OCI-LY3 (cell line): ENCODE results near the gene SMYD3.

Experiments used
- H2AFZ ChIP-seq: fragments of 200-600, 300-600 bp; shearing (Covaris generic); 2 replicates; pipeline ENCODE4 v1.6.0; 2014; ENCODE audit warnings: antibody characterized with exemption, low read depth, low read length
- H3K27ac ChIP-seq: fragments of 200-600, 300-600 bp; sonication (generic); 2 replicates; pipeline ENCODE4 v1.5.1; 2014; ENCODE audit warnings: mild to moderate bottlenecking, low read length, moderate library complexity, mixed read lengths
- H3K27me3 ChIP-seq: fragments of 200-600, 300-600 bp; sonication (generic); 2 replicates; pipeline ENCODE4 v1.6.1; 2014; ENCODE audit warnings: low read depth, low read length, mixed read lengths
- H3K36me3 ChIP-seq: fragments of 200-600, 300-600 bp; sonication (generic); replicated peaks from 2 replicates; pipeline ENCODE3; 2014; ENCODE audit warnings: low read depth, low read length, mixed read lengths
- H3K4me1 ChIP-seq: fragments of 300-600, 200-600 bp; sonication (generic); 2 replicates; pipeline ENCODE4 v1.6.1; 2014; ENCODE audit warnings: low read length, mixed read lengths
- H3K4me2 ChIP-seq: fragments of 200-600, 300-600 bp; sonication (generic); 2 replicates; pipeline ENCODE4 v1.6.1; 2014; ENCODE audit warnings: low read length, mixed read lengths
- H3K4me3 ChIP-seq: fragments of 300-600, 200-600 bp; sonication (generic); 2 replicates; pipeline ENCODE4 v1.5.1; 2014; ENCODE audit warnings: antibody characterized with exemption, mild to moderate bottlenecking, low read length, moderate library complexity
- H3K79me2 ChIP-seq: fragments of 300-600, 200-600 bp; shearing (Covaris generic); 2 replicates; pipeline ENCODE4 v1.6.1; 2014; ENCODE audit warnings: mild to moderate bottlenecking, low read length, mixed read lengths
- H3K9ac ChIP-seq: fragments of 300-600, 200-600 bp; shearing (Covaris generic); 2 replicates; pipeline ENCODE4 v1.6.0; 2014; ENCODE audit warnings: mild to moderate bottlenecking, low read length, moderate library complexity
- H3K9me3 ChIP-seq: fragments of 200-600, 300-600 bp; shearing (Covaris generic); 2 replicates; pipeline ENCODE4 v1.6.1; 2014; ENCODE audit warnings: low read length, mixed read lengths; ENCODE audit not compliant: insufficient read depth
- H4K20me1 ChIP-seq: fragments of 200-600, 300-600 bp; sonication (generic); 2 replicates; pipeline ENCODE4 v1.6.1; 2016; ENCODE audit warnings: low read length, mixed read lengths; ENCODE audit not compliant: insufficient read depth
- CTCF ChIP-seq: fragments of 200-600, 300-600 bp; sonication (generic); IDR thresholded peaks from 2 replicates; pipeline ENCODE4 v1.5.1; 2014; ENCODE audit warnings: antibody characterized with exemption, low read length, low read depth
- EZH2phosphoT487 ChIP-seq: fragments of 200-600 bp; shearing (Covaris generic); IDR thresholded peaks from 2 replicates; pipeline ENCODE4 v1.6.1; 2018; ENCODE audit warnings: antibody characterized with exemption, mixed run types, low read depth

The SMYD3 gene

GRCh38 chr1:246162560-246162959, 344.5 kb downstream of the SMYD3 start:
- no peak overlapping the region for H3K27ac ChIP-seq
- H2AFZ ChIP-seq, result no peak overlapping the region
- H3K79me2 ChIP-seq, result no peaks in the 10 kb centered on the region
- no peak overlapping the region for H3K4me2 ChIP-seq
- no peaks in the 10 kb centered on the region for H4K20me1 ChIP-seq
- TF ChIP-seq CTCF, result no peak
- no peak for TF ChIP-seq EZH2phosphoT487
- H3K9ac ChIP-seq, result no peak overlapping the region
- H3K36me3 ChIP-seq, result no peaks in the 10 kb centered on the region
- no peaks in the 10 kb centered on the region for H3K9me3 ChIP-seq
- H3K4me3 ChIP-seq, result no peak overlapping the region
- no peaks in the 10 kb centered on the region for H3K27me3 ChIP-seq
- peaks cover 6% of the 10 kb centered on the region for H3K4me1 ChIP-seq

GRCh38 chr1:246161626-246162025, 345.5 kb downstream of the SMYD3 start:
- no peak for TF ChIP-seq EZH2phosphoT487
- TF ChIP-seq CTCF, result no peak
- H3K4me2 ChIP-seq, result no peak overlapping the region
- H3K9me3 ChIP-seq, result no peaks in the 10 kb centered on the region
- H3K9ac ChIP-seq, result no peak overlapping the region
- no peak overlapping the region for H2AFZ ChIP-seq
- H3K4me1 ChIP-seq, result peaks cover 6% of the 10 kb centered on the region
- no peaks in the 10 kb centered on the region for H3K36me3 ChIP-seq
- H3K27ac ChIP-seq, result no peak overlapping the region
- no peaks in the 10 kb centered on the region for H3K27me3 ChIP-seq
- H3K79me2 ChIP-seq, result no peaks in the 10 kb centered on the region
- no peaks in the 10 kb centered on the region for H4K20me1 ChIP-seq
- H3K4me3 ChIP-seq, result no peak overlapping the region

GRCh38 chr1:246160905-246161304, 346.2 kb downstream of the SMYD3 start:
- no peaks in the 10 kb centered on the region for H3K36me3 ChIP-seq
- H3K27ac ChIP-seq, result no peak overlapping the region
- no peak overlapping the region for H3K4me2 ChIP-seq
- no peak overlapping the region for H3K9ac ChIP-seq
- no peaks in the 10 kb centered on the region for H3K9me3 ChIP-seq
- no peak for TF ChIP-seq EZH2phosphoT487
- TF ChIP-seq CTCF, result no peak
- no peak overlapping the region for H2AFZ ChIP-seq
- no peaks in the 10 kb centered on the region for H4K20me1 ChIP-seq
- H3K79me2 ChIP-seq, result no peaks in the 10 kb centered on the region
- H3K4me1 ChIP-seq, result peaks cover 6% of the 10 kb centered on the region
- no peaks in the 10 kb centered on the region for H3K27me3 ChIP-seq
- H3K4me3 ChIP-seq, result no peak overlapping the region

GRCh38 chr1:246160374-246160773, 346.7 kb downstream of the SMYD3 start:
- H3K4me3 ChIP-seq, result no peak overlapping the region
- H3K9ac ChIP-seq, result no peak overlapping the region
- peaks cover 6% of the 10 kb centered on the region for H3K4me1 ChIP-seq
- no peaks in the 10 kb centered on the region for H3K79me2 ChIP-seq
- H3K27me3 ChIP-seq, result no peaks in the 10 kb centered on the region
- no peak for TF ChIP-seq EZH2phosphoT487
- no peak for TF ChIP-seq CTCF
- no peak overlapping the region for H3K27ac ChIP-seq
- H3K36me3 ChIP-seq, result no peaks in the 10 kb centered on the region
- H2AFZ ChIP-seq, result no peak overlapping the region
- H3K9me3 ChIP-seq, result no peaks in the 10 kb centered on the region
- H4K20me1 ChIP-seq, result no peaks in the 10 kb centered on the region
- no peak overlapping the region for H3K4me2 ChIP-seq
